A673 (cell line): Measurements from ENCODE around the gene CTRL.
"Not testable (repeated sequence)": the region's sequence is repeated elsewhere in the genome, so short reads cannot be mapped to it uniquely, and the experiment has no call there.

Experiments
- CTCF ChIP-seq: fragments of 300-800, 200-600 bp; sonication (generic); conservative IDR thresholded peaks from 2 replicates; pipeline ENCODE4 v1.5.1; 2017; ENCODE audit warnings: low read depth, mild to moderate bottlenecking, antibody characterized with exemption, low read length, moderate library complexity, mixed read lengths
- EZH2 ChIP-seq: fragments of 200-600 bp; sonication (generic); IDR thresholded peaks from 2 replicates; pipeline ENCODE4 v1.6.1; 2017; ENCODE audit warnings: borderline replicate concordance, low read depth, mild to moderate bottlenecking, mixed read lengths, antibody characterized with exemption, low read length; ENCODE audit not compliant: poor library complexity, severe bottlenecking

DNA sequence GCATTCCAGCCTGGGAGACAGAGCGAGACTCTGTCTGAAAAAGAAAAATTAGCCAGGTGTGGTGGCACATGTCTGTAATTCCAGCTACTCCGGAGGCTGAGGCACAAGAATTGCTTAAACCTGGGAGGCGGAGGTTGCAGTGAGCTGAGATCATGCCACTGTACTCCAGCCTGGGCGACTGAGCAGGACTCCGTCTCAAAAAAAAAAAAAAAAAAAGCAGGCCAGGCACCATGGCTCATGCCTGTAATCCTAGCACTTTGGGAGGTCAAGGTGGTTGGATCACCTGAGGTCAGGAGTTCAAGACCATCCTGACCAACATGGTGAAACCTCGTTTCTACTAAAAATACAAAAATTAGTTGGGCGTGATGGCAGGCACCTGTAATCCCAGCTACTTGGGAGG lies 40.6 kb upstream of the CTRL start:
- not testable (repeated sequence) for TF ChIP-seq CTCF, EZH2
